HG02571 (cell line): ENCODE measurements around the gene TIGIT.

Experiments used
- ATAC-seq: cut with Tn5 transposase; IDR thresholded peaks from one replicate; pipeline ENCODE4 v1.9.1; 2021; ENCODE audit warnings: mild to moderate bottlenecking, moderate library complexity; ENCODE audit not compliant: unreplicated experiment

The TIGIT gene

DNA sequence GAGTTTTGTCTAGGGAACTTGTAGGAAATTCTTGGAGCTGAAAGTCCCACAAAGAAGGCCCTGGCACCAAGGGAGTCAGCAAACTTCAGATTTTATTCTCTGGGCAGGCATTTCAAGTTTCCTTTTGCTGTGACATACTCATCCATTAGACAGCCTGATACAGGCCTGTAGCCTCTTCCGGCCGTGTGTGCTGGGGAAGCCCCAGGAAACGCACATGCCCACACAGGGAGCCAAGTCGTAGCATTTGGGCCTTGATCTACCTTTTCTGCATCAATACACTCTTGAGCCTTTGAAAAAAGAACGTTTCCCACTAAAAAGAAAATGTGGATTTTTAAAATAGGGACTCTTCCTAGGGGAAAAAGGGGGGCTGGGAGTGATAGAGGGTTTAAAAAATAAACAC is 15.0 kb downstream of the TIGIT start:
- peak; percentile 84 for ATAC-seq

GRCh38 chr3:114310695-114311094 is 16.9 kb downstream of the TIGIT start:
- ATAC-seq, result no peak

DNA sequence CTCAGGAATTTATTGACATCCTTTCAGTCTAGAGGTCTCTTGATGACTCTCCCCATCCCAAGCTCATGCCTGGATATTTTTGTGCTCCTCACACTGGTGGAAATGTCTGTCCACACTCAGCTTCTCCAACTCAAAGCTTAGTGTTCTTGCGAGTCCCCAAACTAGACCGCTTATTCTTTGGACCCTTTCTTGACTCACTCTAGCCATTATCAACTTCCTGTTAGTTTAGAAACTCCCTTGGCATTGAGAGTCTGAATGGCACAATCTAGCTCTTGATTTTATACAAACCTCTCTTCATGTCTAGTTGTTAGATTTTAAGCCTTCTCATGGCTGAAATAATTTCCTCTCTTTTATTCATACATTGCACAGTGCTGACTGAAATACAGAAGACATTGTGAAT is 19.6 kb downstream of the TIGIT start:
- ATAC-seq, result no peak

- no peak for ATAC-seq
These were observed 20.5 kb downstream of the TIGIT start for GRCh38 chr3:114314282-114314681.

DNA sequence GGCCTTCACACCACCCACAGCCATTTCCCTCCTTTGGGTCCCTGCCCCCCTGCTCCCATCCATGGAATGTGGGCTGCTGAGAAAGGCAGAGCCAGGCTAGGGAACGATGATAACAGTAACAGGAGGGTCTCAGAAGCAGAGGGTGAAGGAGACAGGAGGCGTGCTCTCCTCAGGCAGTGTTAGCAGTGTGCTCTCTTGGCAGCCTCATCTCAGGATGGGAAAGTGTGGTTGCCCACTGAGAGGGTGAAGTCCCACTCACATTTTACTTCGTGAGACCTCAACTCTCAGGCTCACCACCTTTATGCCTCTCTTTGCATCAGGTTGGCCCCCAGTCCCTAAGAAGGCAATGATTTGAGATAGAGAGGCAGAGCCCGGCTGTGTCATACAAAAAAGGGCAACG is 24.5 kb downstream of the TIGIT start:
- ATAC-seq, result no peak

GRCh38 chr3:114319453-114319852 is 25.6 kb downstream of the TIGIT start:
- no peak for ATAC-seq

DNA sequence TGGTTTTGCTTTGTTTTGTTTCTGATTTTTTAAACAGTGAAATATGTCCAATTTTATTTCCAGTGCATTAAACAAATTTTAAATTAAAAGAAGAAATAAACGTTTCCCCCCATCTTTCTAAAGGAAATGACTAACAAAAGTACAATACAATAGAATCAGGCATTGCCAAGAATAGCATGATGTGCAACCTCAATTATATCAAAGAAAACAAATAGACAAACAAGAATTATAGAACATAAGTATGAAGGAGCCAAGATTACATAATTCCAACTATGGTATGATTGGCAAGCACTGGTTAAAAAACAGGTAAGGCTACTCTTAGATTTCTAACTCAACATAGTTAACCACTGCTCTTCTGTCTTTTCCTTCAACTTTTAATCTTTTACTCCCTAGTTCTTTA is 26.4 kb downstream of the TIGIT start:
- ATAC-seq, result no peak

- ATAC-seq, result no peak
These were observed 29.9 kb downstream of the TIGIT start for GRCh38 chr3:114323546-114324254.

- no peak for ATAC-seq
These were observed 33.8 kb downstream of the TIGIT start for GRCh38 chr3:114327665-114328064.

DNA sequence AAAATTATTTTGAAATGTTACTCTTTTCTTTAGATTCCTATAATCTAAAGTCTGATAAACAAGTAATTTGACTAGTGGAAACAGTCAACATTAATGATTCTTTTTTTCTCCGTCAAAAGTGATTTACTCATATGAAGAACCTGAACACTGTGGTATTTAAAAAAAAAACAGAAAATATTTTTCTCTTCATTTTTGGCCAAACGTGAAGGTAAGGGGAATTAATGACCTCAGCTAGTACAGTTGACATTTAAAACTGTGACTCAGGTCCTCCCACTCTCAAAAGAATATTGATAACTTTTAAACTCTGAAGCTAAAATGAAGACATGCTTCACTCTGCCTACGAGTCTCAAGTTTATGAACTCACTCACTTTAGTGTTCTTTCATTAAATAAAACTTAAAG is 34.5 kb downstream of the TIGIT start:
- ATAC-seq, result no peak

DNA sequence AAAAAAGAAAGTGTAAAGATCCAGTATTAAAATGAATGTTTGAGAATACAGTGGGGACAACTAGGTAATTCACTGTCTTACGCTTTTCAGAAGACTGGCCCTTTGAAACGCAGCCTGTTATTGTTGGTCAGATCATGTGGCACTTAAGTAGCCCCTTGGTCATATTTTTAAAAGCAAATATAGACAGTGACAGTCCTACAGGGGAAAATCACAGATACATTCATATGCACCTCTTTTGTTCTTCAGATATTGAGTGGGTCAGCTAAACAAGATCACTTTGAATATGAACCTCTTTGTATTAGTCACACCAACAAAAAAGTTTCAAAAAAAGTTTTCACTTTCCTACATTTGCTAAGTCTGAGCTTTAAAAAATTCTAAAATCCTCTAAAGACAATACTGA is 36.0 kb downstream of the TIGIT start:
- ATAC-seq, result peak; percentile 44

DNA sequence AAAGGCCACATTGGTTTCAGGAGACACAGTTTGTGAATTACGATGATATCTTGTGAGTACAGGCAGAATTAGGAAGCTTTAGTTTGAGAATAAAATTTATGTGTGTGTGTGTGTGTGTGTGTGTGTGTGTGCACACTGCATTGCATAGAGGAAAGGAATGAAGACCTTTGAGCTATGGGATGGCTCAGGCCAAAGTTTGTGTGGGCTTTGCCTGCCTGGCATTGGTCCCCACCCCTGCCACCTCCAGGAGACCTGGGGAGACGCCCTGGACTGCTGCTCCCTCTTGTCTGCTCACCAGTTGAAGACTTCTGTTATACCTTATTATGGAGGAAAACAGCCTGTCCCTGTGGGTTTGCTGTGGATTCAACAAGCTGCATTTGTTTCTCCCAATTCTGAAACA is 37.2 kb downstream of the TIGIT start:
- no peak for ATAC-seq

DNA sequence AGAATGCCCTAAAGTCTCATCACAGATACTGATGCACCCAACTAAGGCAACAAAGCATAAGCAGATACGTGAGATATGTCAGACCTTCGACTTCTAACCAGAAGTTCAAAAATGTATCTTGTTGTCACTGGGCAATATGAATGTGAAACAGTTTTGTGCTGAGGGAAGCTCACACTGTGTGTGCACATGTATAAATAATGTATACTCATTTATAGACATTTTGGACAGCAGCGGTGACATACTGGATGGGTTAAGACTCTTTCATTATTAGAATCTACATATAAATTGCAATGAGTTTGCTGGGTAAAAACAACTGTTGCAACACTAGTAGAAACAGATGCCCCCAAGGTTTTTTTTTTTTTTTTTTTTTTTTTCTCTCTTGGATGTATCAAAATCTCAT is 37.9 kb downstream of the TIGIT start:
- no peak for ATAC-seq

GRCh38 chr3:114332342-114333179 is 38.7 kb downstream of the TIGIT start:
- ATAC-seq, result peak; percentile 62

DNA sequence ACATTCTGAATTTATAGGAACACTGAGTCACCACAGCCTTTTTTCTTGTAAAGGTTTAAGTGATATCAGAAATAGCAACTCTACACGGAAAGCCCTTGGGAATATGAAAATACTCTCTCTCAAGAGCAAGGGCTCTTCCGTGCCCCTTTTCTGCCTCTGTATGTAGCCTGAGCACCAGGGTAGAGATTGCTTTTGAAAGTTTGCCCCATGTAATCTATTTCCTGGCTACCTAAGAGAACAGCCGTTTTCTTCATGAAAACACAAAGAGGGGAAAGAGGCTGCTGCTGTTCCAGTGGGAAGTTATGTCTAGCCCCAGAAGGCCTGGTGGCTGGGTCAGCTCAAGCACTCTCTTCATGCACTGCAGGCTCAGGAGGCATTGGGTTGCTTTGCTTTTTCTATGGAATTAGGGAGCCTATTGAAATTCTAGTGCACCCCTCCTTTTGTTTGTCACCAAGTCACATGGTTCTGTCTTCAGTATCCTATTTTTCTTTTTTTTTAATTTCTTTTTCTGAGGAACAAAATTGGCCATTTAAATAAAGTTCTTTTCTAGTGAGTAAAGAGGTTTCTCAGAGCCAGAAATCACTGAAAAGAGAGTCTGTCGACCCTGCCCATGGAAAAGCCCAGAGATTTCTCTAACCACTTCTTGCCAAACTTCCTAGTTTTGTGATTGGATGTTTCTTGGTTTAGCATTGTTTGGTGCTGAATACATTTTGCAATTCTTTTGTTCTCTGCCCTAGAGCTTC is 39.5 kb downstream of the TIGIT start:
- ATAC-seq, result no peak

GRCh38 chr3:114333923-114334240 is 40.1 kb downstream of the TIGIT start:
- ATAC-seq, result no peak

DNA sequence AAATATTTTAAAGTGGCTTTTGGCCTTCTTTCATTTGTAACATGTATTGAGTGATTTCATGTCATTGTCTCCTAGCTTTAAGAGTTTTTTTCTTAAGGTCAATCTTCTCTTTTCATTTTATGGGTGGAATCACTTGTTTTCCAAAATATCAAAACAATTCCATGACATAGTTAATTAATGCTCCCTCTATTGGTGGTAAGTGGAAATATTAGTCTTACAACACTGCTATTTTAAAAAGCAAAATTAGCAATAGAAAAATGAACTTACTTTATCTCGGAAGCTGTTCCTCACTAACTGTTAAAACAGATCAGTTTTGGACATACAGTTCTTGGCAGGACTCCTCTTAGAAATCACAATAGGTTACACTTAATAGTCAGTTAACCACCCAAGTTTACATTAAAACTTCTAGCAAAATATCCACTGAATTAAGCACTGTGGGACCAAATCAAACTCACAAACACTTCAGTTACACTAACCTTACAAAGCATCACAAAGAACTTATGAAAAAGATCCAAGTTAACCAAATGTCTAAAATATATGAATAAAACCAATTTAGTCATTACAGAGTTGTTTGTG is 42.4 kb downstream of the TIGIT start:
- ATAC-seq, result no peak

GRCh38 chr3:114336857-114337256 is 43.0 kb downstream of the TIGIT start:
- ATAC-seq, result no peak

GRCh38 chr3:114338651-114339357 is 45.0 kb downstream of the TIGIT start:
- ATAC-seq, result no peak

DNA sequence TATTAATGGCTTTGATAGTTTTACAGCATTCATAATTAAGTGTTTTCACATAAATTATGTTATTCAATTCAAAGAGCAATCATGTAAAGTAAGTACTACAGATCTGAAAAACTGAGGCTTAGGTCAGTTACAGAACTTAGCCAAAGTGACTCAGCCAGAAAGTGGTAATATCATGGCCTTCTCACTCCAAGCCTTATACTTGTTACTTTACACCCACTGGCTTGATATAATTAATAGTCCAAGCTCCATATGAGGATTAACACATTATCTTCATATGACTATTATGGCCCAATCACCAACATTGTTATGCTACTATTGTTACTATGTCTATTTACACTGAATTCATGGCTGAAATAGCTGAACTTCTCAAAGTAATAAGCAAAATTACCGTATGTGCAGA is 50.7 kb downstream of the TIGIT start:
- ATAC-seq, result no peak

GRCh38 chr3:114350271-114350670 is 56.4 kb downstream of the TIGIT start:
- ATAC-seq, result no peak
